Thyroid gland (tissue), 4 donors: ENCODE measurements around the gene UBTD1.

Experiments
- POLR2A ChIP-seq, 2 donors: fragments of 450-650 bp; IDR thresholded peaks; one replicate each; pipeline ENCODE4 v1.6.1; 2017; ENCODE audit warnings: antibody characterized with exemption in 2 of 2, mild to moderate bottlenecking in 2 of 2, moderate library complexity in 1 of 2
- TF ChIP-seq, protein P1 (sequence below), 6 experiments: fragments of 200-600 bp in 3 of 6; fragments of 450-650 bp in 3 of 6; sonication (generic) in 3 of 6; IDR thresholded peaks; one replicate each; pipeline ENCODE4 v1.5.1; 2016 to 2019; ENCODE audit warnings: antibody characterized with exemption in 6 of 6, mild to moderate bottlenecking in 2 of 6, inconsistent platforms in 1 of 6, moderate library complexity in 1 of 6

- TF ChIP-seq, protein P1, sequence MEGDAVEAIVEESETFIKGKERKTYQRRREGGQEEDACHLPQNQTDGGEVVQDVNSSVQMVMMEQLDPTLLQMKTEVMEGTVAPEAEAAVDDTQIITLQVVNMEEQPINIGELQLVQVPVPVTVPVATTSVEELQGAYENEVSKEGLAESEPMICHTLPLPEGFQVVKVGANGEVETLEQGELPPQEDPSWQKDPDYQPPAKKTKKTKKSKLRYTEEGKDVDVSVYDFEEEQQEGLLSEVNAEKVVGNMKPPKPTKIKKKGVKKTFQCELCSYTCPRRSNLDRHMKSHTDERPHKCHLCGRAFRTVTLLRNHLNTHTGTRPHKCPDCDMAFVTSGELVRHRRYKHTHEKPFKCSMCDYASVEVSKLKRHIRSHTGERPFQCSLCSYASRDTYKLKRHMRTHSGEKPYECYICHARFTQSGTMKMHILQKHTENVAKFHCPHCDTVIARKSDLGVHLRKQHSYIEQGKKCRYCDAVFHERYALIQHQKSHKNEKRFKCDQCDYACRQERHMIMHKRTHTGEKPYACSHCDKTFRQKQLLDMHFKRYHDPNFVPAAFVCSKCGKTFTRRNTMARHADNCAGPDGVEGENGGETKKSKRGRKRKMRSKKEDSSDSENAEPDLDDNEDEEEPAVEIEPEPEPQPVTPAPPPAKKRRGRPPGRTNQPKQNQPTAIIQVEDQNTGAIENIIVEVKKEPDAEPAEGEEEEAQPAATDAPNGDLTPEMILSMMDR (IDR thresholded peaks at IDR 0.05) = peak in 1 of 6 experiments; percentile 32
- no peak for TF ChIP-seq POLR2A (IDR thresholded peaks at IDR 0.05)
Observed at GRCh38 chr10:97534746-97535367, 36.1 kb downstream of the UBTD1 start.
